ENCODE results near the gene KIAA1549.

DNA sequence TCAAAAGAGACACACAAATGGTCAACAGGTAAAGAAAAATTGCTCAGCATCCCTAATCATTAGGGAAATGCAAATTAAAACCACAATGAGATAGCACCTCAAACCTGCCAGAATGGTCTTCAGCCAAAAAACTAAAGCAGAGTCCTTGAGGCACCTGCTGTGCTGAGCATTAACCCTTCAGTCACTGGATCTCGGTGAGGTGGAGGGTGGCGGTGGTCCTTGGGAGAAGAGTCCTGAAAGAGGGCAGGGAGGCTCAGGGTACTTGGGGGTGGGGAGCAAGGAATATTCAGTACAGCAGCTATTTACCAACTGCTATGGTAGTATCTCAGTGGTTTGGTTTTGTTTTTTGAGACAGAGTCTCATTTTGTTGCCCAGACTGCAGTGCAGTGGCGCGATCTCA lies 7.1 kb downstream of the KIAA1549 start:
- no peak for TF ChIP-seq CTCF (IDR thresholded peaks at IDR 0.05)
- no peak for TF ChIP-seq POLR2A (IDR thresholded peaks at IDR 0.05)
